ENCODE results near the gene FSTL1.

The FSTL1 gene

DNA sequence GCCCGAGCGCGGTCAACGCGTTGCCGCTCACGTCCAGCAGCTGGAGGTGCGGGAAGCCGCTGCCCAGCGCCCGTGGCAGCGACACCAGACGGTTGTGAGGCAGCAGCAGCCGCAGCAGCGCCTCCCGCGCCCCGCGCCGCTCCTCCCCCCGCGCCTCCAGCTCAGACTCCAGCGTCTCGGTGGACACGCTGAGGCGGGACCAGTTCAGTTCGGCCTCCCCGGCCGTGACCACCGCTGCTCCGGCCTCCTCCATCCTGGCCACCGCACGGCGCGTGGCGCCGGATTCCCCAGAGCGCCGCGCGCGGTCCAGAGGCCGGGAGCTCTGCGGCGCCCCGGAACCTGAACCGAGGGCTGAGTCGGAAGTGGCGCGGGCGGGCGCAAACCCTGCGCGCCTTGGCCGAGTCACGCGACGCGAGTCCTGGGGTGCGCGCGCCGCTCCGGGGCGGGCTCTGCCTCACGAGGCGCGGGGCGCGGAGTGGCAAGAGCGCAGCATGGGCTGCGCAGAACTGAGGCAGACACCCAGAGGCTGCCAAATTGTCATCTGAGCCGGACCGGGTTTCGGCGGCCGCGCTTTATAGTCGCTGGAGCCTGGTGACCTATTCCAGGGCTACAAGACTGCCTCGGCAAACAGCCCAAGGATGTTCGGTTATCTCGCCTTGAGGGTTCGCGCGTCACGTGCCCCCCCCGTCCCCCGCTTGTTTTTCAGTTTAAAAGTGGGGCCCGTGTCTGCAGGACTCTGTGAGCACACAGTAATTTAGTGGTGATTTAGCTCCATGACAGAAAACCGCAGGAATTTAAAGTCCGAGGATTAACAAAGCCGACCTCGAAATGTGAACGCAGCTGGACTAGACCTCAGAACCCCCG, 101.6 kb downstream of the FSTL1 start, which contains the start of gene LRRC58:
Gene LRRC58 (minus strand): TSS at position 364 of the 864 bp plus-strand sequence. CDS start 111 bp downstream, at position 253.
- DNase-seq, result peak; percentile 84

DNA sequence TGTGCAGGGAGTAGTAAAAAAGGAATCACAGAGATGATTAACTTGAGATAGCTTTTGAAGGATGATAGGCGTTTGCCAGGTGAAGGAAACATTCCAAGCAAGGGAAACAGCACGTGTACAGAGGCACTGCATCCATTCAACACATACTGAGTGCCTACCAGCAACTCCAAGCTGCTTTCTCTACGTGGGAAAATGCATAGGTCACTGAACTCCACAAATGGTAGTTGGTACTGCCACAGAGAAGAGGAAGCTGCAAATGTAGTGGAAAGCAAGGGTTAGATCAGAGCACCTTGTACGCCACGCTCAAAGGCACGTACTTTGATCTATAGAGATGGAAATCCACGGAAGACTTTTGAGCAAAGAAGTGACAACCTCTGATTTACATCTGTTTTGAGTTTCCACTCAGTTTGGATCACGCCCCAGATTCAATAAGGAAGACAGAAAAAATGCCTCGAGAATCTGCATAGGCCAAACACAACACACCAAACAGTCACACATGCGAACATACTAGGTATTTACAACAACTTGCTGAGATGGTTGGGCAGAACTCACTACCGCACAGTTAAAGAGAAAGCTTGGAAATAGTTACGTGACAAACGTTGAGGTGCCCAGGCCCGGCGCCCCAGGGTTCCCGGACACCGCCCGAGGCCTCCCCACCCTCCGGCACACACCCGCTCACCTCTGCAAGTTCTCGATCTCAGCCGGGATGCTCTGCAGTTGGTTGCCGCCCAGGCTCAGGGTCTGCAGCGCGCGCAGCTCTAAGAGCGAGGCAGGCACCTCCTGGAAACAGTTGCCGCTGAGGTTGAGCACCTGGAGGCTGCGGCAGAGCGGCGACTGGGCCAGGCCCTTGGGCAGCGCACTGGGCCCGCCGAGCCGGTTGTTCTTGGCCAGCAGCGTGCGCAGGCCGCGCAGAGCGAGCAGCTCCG, 102.5 kb downstream of the FSTL1 start:
- peak; percentile 36 for DNase-seq

DNA sequence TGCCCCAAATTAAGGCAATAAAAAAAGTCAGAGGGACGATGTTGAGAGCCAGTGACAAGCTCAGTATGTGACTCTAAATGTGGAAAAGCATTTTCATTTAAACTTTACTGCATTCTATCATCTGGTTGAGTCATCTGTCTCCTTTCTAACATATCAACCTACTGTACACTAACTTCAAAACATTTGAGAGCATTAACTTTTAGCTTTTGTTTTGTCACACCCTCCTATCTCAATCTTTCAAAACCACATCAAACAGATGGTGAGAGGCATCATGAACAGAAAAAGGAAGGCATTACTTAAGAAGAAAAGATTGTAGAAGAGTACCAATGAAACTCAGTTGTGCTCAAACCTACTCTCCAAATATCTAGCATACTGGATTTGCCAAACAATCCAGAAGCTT, 106.4 kb downstream of the FSTL1 start:
- DNase-seq, result no peak

Measured in effector CD4-positive, alpha-beta T cell (primary cell).